Stimulated activated CD4-positive, alpha-beta T cell treated with anti-CD3 and anti-CD28 coated beads, Interleukin-1b, Interleukin-23, amount 100 ng/mL, for 48 hours (primary cell): Measurements from ENCODE around the gene FNDC7.
"Not testable (repeated sequence)": the region's sequence is repeated elsewhere in the genome, so short reads cannot be mapped to it uniquely, and the experiment has no call there.

Experiments used
- DNase-seq: peaks from one replicate; pipeline ENCODE4 v3.0.0-alpha.2; 2020

Gene FNDC7

GRCh38 chr1:108745980-108746381, 33.3 kb downstream of the FNDC7 start:
- no peak for DNase-seq

- DNase-seq, result peak; percentile 100
These were observed 33.9 kb downstream of the FNDC7 start, which contains the start of gene STXBP3 for GRCh38 chr1:108746382-108747170. Gene STXBP3 (plus strand): TSS chr1:108746674. CDS start chr1:108746738, 64 bp downstream.

GRCh38 chr1:108747171-108747850, 34.6 kb downstream of the FNDC7 start:
- peak; percentile 38 for DNase-seq

DNA sequence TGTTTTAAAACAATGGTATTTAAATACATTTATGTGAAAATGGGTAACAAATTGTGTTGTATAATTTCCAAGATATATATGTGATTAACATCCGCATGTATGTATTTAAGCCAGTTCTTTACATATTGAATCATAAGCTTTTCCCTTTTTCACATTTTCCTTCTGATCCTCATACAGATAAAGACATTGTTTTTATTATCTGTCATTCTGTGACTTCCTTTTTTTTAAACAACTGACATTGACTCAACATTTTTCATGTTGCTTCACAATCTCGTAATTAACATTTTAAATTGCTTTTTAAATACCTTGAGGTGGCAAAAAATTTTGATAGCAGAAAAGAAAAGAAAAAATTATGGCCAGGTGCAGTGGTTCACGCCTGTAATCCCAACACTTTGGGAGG, 35.2 kb downstream of the FNDC7 start:
- no peak for DNase-seq

DNA sequence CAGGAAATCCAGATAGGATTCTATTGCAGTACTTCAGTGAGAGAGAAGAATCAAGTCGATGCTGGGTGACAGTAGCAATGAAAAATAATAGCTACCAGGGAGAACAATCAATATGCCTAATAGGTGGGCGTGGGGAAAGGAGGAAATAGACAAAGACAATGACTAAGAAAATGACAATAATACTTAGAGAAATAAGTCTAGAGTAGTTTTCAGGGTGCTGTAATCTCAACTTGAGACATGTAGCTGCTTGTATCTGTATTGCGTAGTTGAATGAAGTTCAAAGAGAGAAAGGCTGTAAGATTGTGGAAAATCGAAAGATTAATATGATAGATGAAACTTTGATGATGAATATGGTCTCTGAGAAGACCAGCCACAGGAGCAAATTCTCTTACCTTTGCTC, 36.4 kb downstream of the FNDC7 start:
- no peak for DNase-seq

DNA sequence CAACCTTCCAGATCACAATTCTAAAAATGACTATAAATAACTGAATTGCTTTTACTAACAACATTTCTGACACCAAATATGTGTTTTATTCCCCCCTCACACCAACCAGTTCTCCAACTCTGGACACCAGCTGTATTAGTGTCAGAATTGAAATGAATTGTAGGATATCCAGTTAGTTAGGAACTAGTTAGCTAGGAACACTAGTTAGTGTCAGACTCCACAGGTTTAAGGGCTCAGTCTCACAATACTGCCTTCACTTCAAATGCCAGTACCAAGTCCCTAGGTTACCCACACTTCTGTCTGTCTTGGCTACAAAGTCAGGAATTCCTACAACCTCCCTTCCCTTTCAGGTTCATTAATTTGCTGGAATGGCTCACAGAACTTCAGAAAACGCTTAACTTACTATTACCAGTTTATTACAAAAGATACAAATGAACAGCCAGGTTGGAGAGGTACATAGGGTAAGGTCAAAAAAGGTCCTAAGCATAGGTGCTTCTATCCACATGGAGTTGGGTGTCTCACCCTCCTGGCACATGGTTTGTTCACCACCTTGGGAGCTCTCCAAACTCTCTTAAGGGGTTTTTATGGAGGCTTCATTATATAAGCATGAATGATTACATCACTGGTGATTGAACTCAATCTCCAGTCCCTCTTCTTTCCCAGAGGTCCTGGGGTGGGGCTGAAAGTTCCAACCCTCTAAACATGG, 37.9 kb downstream of the FNDC7 start:
- DNase-seq, result no peak

DNA sequence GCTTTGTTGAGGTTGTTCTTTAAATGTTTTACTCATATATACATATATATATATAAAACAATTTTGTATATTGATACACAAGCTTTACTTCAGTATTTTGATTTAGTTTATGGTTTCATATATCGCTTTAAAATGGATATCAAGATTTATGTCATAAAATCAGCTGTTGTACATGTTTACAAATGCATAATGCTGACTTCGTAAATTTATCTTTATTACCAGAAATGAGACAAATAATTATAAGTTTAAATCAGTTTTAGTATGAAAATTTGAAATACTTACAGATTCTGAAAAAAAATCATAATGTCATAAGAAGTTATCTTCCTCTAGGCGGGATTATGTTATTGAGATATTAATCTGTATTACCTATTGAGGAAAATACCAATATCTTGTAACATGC, 40.7 kb downstream of the FNDC7 start:
- no peak for DNase-seq

DNA sequence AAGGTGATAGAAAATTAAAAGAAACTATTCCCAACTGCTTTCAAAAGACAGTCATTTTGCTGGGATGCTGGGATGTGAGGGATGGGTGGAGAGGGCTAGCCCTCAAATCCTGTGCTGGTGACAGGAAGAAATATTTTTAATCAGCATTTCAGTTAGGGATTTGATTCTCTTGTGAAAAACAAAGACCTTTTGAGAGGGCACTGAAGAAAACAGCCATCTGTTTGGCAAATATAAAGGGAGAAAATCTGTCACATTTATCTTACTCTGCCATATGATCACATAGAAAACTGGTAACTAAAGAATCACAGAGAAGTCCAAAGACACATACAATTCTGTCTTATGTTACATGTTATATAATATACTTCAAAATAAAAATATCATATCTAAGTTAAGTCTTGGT, 46.1 kb downstream of the FNDC7 start:
- DNase-seq, result no peak

- DNase-seq, result no peak
These were observed 54.4 kb downstream of the FNDC7 start for GRCh38 chr1:108767115-108767514.

- no peak for DNase-seq
These were observed 55.0 kb downstream of the FNDC7 start for GRCh38 chr1:108767708-108768107.

DNA sequence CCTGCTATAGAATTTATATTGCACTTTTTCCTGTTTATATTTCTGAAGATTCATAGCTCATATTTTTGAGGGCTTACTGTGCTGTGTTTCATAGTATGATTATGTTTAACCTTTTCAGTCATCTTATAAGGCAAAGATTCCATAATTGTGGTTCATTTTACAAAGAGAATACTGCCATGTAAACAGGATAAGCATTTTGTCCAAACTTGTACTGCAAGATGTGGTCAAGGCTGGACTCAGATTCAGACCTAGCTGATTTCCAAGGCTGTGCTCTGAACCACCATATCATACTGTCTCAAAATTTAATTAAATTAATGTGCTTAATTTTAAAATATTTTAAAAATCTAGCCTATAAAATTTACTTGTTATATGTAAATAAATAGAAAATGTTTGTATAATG, 65.1 kb downstream of the FNDC7 start:
- no peak for DNase-seq

DNA sequence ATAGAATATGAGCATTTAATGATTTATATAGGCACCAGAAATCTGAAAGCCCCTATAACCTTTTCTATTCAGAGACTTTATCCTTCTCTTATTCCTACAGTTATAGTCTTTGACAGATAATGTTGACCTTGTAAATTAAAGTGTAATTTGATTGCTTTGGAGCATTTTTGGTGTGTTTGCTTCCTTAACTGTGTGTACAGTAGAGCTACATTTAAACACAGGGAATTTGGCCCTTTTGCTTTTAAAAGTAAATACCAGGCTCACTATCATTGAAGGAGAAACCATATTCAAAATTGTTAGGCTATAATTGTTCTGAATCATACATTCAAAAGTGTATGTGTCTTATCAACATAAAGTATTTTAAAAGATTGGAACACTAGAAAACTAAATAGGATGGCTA, 66.7 kb downstream of the FNDC7 start:
- DNase-seq, result no peak

GRCh38 chr1:108780937-108781574, 68.3 kb downstream of the FNDC7 start:
- DNase-seq, result no peak

DNA sequence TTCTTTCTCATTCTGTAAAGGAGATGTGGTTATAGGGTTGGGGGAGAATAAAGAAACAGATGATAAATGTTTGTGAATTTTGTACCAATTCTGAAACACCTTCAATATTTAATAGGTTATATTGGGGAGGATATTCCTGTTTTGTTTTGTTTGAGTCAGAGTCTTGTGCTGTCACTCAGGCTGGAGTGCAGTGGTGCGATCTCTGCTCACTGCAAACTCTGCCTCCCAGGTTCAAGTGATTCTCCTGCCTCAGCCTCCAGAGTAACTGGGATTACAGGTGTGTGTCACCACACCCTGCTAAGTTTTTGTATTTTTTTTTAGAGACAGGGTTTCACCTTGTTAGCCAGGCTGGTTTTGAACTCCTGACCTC, 68.9 kb downstream of the FNDC7 start:
- not testable (repeated sequence) for DNase-seq

DNA sequence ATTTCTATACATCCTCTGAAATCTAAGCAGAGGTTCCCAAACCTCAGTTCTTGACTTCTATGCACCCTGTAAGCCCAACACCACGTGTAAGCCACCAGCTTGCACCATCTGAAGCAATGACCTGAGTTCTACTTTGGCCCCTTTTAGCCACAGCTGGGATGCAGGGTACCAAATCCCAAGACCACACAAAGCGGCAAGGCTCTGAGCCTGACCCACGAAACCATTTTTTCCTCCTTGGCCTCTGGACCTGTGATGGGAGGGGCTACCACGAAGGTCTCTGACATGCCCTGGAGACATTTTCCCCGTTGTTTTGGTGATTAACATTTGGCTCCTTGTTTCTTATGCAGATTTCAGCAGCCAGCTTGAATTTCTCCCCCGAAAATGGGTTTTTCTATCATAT, 72.6 kb downstream of the FNDC7 start:
- DNase-seq, result no peak

GRCh38 chr1:108785880-108786279, 73.2 kb downstream of the FNDC7 start:
- no peak for DNase-seq

- no peak for DNase-seq
These were observed 79.1 kb downstream of the FNDC7 start for GRCh38 chr1:108791790-108792189.
